Measurements from ENCODE around the gene OR5C1. TPM values are rescaled to one million over a fixed set of nuclear protein-coding genes. Genes with fewer than 3 reads are reported as not detected.

OR5C1 gene
- total RNA-seq = not detected in 2 replicates

DNA sequence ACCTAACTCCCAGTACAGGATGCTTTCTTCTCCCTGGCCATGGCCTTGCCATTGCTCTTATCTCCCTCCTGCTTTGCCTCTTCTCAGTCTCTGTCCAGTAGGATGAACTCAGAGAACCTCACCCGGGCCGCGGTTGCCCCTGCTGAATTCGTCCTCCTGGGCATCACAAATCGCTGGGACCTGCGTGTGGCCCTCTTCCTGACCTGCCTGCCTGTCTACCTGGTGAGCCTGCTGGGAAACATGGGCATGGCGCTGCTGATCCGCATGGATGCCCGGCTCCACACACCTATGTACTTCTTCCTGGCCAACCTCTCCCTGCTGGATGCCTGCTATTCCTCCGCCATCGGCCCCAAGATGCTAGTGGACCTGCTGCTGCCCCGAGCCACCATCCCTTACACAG lies at the start of gene OR5C1:
Gene OR5C1 (plus strand): TSS at position 103 of the 400 bp plus-strand sequence. CDS start 0 bp downstream, at position 103.

DNA sequence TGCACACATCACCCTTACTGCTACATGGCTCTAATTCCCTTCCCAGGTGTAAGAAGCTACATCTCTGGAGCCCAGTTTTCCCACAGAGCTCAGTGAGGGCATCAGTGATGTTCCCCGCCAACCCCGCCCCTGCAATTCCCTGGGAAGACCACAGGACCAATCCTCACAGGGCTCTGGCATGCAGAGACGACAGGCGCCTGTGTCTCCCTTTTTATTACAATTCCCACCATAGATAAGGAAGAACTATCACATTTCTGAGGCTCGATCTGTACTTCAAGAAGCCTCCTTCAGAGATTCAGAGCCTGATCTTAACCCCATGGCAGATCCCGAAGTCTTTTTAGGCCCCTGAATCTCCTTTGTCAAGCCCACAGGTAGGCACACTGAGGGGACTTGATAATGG lies 46.7 kb upstream of the OR5C1 start, which contains the start of gene OR1L6:
Gene OR1L6 (plus strand): TSS at position 301 of the 400 bp plus-strand sequence. CDS start 7,545 bp downstream, outside the sequence.

GRCh38 chr9:122800066-122801060 lies 11.6 kb downstream of the OR5C1 start, which contains the start of gene OR1K1:
Gene OR1K1, plus strand, starts transcription at chr9:122800123. Its CDS starts 0 bp downstream, at chr9:122800123.

Other genes starting within 250 kb of the OR5C1 start
- gene OR1N2, start 235.8 kb upstream of the OR5C1 start, total RNA-seq = not detected in 2 replicates
- not detected in 2 replicates for gene OR1L8, start 205.5 kb upstream of the OR5C1 start, total RNA-seq
- not detected in 2 replicates for gene OR1Q1, start 174.2 kb upstream of the OR5C1 start, total RNA-seq
- not detected in 2 replicates for gene OR1B1, start 131.3 kb upstream of the OR5C1 start, total RNA-seq
- not detected in 2 replicates for gene OR1L1, start 127.2 kb upstream of the OR5C1 start, total RNA-seq
- gene OR1L3, start 113.8 kb upstream of the OR5C1 start, total RNA-seq = not detected in 2 replicates
- not detected in 2 replicates for gene OR1L4, start 64.9 kb upstream of the OR5C1 start, total RNA-seq
- not detected in 2 replicates for gene OR1L6, start 46.6 kb upstream of the OR5C1 start, total RNA-seq
- gene OR1K1, start 11.2 kb downstream of the OR5C1 start, total RNA-seq = not detected in 2 replicates
- gene PDCL, start 39.7 kb downstream of the OR5C1 start, total RNA-seq = 16.7 and 17.2 TPM in 2 replicates
- gene RC3H2, start 116.4 kb downstream of the OR5C1 start, total RNA-seq = 21.9 and 32.8 TPM in 2 replicates
- 4.5 and 8.5 TPM in 2 replicates for gene ZBTB6, start 124.4 kb downstream of the OR5C1 start, total RNA-seq
- 0.56 and 2.5 TPM in 2 replicates for gene ZBTB26, start 142.6 kb downstream of the OR5C1 start, total RNA-seq
- gene RABGAP1, start 152.1 kb downstream of the OR5C1 start, total RNA-seq = 11.6 and 15.2 TPM in 2 replicates
- gene GPR21, start 244.7 kb downstream of the OR5C1 start, total RNA-seq = 0.28 and 0.42 TPM in 2 replicates